NB4 (cell line): ENCODE measurements around the gene ALDH6A1.
A peak's percentile ranks its signal among the peaks of the same experiment; 100 is the strongest.

Experiments used
- DNase-seq: peaks from one replicate; pipeline ENCODE4 v3.0.0; 2010; ENCODE audit warnings: low read depth
- H3K4me3 ChIP-seq: one replicate; pipeline ENCODE4 v1.5.1; 2011; ENCODE audit warnings: mild to moderate bottlenecking, low read depth, low read length, moderate library complexity
- MYC ChIP-seq: IDR thresholded peaks from 2 replicates; pipeline ENCODE4 v1.6.1; 2011; ENCODE audit warnings: low read depth, low read length
- POLR2A ChIP-seq: IDR thresholded peaks from 2 replicates; pipeline ENCODE4 v1.6.1; 2011; ENCODE audit warnings: mild to moderate bottlenecking; ENCODE audit not compliant: insufficient read length; ENCODE audit errors: extremely low read depth
- TF ChIP-seq, protein P1 (sequence below): IDR thresholded peaks from 2 replicates; pipeline ENCODE4 v1.6.1; 2011; ENCODE audit warnings: low read depth, low read length
- TF ChIP-seq, protein P2 (sequence below): IDR thresholded peaks from one replicate; pipeline ENCODE4 v1.5.1; 2012; ENCODE audit warnings: low read depth, low read length

Gene ALDH6A1

DNA sequence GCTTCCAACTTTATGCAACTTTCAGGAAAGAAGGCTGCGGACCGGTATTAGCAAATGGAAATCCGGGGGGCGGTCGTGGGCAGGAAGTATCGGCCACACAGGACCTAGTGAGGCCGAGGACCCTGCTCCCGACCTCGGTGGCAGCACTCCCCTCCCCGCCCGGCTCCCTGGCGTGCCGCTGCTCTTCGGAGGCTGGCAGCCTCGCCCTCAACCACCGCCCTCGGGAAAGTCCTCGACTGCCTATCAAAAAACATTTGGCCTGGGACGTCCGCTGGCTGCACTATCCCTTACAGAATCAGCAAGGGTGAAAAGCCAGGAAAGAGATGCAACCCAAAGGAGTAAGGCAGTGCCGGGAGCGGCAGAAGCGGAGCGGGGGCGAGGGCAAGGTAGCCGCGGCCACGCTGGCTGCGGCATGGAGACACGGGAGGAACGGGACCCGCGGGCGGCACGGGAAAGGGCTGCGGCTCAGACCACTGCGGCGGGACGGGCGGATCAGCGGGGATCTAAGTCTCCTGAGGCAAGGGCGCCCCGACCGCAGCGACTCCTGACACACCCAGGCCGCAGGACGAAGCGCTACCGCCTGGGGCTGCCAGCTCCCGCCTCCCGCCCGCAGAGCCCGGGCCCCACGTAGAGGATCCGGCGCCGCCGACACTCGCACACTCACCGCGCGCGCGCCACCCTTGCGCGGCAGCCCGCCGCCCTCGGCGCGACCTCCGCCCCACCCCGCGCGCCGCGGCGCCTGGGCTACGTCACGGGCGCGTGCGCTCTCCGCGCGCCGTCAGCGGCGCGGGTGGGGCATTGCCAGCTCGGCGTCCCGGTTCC is 65.5 kb downstream of the ALDH6A1 start, which contains the start of the genes BBOF1 and ENTPD5:
TSS of gene BBOF1 (plus strand) at position 764 of the 822 bp plus-strand sequence. CDS start 130 bp downstream, outside the sequence.
TSS of gene ENTPD5 (minus strand) at position 703 of the 822 bp plus-strand sequence. CDS start 31,186 bp downstream, outside the sequence.
- DNase-seq, result peak; percentile 87
- TF ChIP-seq, protein P1, sequence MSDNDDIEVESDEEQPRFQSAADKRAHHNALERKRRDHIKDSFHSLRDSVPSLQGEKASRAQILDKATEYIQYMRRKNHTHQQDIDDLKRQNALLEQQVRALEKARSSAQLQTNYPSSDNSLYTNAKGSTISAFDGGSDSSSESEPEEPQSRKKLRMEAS, result 0 out of 2 replicates have a peak, but pooled peaks have one; percentile 31
- peak; percentile 68 for TF ChIP-seq MYC
- TF ChIP-seq, protein P2, sequence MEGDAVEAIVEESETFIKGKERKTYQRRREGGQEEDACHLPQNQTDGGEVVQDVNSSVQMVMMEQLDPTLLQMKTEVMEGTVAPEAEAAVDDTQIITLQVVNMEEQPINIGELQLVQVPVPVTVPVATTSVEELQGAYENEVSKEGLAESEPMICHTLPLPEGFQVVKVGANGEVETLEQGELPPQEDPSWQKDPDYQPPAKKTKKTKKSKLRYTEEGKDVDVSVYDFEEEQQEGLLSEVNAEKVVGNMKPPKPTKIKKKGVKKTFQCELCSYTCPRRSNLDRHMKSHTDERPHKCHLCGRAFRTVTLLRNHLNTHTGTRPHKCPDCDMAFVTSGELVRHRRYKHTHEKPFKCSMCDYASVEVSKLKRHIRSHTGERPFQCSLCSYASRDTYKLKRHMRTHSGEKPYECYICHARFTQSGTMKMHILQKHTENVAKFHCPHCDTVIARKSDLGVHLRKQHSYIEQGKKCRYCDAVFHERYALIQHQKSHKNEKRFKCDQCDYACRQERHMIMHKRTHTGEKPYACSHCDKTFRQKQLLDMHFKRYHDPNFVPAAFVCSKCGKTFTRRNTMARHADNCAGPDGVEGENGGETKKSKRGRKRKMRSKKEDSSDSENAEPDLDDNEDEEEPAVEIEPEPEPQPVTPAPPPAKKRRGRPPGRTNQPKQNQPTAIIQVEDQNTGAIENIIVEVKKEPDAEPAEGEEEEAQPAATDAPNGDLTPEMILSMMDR, result no peak
- peak; percentile 92 for TF ChIP-seq POLR2A
- H3K4me3 ChIP-seq, result peak within 1 kb of the TSS; percentile 85

DNA sequence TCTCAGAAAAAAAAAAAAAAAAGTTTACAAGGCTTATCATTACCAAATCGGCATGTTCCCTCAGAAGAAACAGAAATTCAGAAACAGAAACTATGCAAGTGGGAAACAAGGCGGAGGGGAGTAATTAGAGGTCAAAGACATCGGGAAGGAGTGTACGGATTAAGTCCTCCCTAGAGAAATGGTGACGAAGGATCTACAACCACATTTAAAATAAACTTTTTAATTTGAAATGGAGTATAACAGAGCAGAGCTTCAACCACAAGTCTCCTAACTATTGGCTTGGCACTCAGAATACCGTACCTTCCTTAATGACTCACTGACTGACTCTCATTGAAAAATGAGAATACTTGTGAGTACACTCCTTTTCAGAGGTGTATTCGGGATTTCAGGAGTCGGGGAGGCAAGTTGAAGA is 66.1 kb downstream of the ALDH6A1 start:
- H3K4me3 ChIP-seq, result peak overlapping the region; percentile 85
- TF ChIP-seq, protein P2, result no peak
- TF ChIP-seq POLR2A (no peak), MYC (no peak)
- TF ChIP-seq, protein P1, result no peak
- DNase-seq, result no peak

DNA sequence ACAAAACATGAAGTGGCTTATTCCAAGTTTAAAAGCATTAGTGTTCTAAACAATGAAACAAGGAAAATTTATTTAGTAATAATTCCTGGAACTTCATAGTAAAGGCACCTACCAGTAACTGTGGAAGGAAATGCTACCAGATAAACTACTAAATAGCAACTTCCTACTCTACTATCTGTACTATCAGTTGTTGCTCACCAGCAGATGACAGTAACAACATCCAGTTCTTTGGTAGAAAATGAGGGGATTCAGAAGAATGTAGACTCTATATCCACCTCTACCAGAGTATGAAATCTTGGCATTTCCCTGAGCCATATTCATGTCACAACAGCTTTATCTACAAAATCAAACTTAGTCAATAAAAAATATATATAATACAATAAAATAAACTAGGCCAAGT is 68.3 kb downstream of the ALDH6A1 start:
- no peak overlapping the region for H3K4me3 ChIP-seq
- TF ChIP-seq, protein P1, result no peak
- TF ChIP-seq, protein P2, result no peak
- no peak for TF ChIP-seq POLR2A
- no peak for TF ChIP-seq MYC
- DNase-seq, result no peak

DNA sequence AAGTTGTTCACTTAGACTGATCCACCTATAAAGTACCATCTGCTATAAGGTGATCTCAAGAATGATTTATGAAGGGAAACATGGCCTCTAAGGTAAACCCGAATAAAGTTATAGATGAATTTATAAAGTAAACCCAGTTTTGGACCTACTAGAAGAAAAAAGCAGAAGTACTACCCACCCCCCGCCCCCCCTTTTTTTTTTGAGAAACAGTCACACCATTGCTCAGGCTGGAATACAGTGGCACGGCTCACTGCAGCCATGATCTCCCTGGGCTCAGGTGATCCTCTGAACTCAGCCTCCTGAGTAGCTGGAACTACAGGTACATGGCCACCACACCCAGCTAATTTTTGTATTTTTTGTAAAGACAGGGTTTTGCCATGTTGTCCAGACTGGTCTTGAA is 69.1 kb downstream of the ALDH6A1 start:
- H3K4me3 ChIP-seq, result no peak overlapping the region
- DNase-seq, result peak; percentile 23
- TF ChIP-seq MYC, result no peak
- TF ChIP-seq, protein P2, result no peak
- TF ChIP-seq, protein P1, result no peak
- TF ChIP-seq POLR2A, result no peak

DNA sequence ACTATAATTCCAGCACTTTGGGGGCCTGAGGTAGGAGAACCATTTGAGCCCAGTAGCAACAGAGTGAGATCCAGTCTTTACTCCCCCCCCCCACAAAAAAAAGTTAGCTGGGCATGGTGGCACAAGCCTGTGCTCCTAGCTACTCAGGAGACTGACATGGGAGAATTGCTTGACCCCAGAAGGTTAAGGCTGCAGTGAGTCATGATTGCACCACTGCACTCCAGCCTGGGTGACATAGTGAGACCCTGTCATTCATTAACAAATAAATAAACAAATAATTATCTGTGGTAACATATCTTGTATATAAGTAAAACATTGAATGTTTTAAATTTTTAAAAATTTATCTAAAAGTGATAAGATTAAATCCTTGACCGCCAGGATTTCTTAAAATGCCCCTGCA is 70.0 kb downstream of the ALDH6A1 start:
- peak; percentile 26 for DNase-seq
- no peak overlapping the region for H3K4me3 ChIP-seq
- TF ChIP-seq POLR2A, result no peak
- TF ChIP-seq MYC, result no peak
- TF ChIP-seq, protein P2, result no peak
- TF ChIP-seq, protein P1, result no peak
